GM12873 (cell line): ENCODE results near the gene LMAN1L.

ENCODE experiments used
- TF ChIP-seq, protein P1 (sequence below): IDR thresholded peaks from 2 replicates; pipeline ENCODE4 v1.5.1; 2012; ENCODE audit warnings: low read depth, mild to moderate bottlenecking, moderate library complexity, low read length, control low read depth; ENCODE audit not compliant: insufficient read depth; ENCODE audit errors: missing control alignments

The LMAN1L gene

GRCh38 chr15:74792227-74793016, 20.2 kb upstream of the LMAN1L start:
- TF ChIP-seq, protein P1, sequence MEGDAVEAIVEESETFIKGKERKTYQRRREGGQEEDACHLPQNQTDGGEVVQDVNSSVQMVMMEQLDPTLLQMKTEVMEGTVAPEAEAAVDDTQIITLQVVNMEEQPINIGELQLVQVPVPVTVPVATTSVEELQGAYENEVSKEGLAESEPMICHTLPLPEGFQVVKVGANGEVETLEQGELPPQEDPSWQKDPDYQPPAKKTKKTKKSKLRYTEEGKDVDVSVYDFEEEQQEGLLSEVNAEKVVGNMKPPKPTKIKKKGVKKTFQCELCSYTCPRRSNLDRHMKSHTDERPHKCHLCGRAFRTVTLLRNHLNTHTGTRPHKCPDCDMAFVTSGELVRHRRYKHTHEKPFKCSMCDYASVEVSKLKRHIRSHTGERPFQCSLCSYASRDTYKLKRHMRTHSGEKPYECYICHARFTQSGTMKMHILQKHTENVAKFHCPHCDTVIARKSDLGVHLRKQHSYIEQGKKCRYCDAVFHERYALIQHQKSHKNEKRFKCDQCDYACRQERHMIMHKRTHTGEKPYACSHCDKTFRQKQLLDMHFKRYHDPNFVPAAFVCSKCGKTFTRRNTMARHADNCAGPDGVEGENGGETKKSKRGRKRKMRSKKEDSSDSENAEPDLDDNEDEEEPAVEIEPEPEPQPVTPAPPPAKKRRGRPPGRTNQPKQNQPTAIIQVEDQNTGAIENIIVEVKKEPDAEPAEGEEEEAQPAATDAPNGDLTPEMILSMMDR, result no peak

- TF ChIP-seq, protein P1, result peak; percentile 71
Observed at GRCh38 chr15:74793135-74794028, 19.3 kb upstream of the LMAN1L start.

DNA sequence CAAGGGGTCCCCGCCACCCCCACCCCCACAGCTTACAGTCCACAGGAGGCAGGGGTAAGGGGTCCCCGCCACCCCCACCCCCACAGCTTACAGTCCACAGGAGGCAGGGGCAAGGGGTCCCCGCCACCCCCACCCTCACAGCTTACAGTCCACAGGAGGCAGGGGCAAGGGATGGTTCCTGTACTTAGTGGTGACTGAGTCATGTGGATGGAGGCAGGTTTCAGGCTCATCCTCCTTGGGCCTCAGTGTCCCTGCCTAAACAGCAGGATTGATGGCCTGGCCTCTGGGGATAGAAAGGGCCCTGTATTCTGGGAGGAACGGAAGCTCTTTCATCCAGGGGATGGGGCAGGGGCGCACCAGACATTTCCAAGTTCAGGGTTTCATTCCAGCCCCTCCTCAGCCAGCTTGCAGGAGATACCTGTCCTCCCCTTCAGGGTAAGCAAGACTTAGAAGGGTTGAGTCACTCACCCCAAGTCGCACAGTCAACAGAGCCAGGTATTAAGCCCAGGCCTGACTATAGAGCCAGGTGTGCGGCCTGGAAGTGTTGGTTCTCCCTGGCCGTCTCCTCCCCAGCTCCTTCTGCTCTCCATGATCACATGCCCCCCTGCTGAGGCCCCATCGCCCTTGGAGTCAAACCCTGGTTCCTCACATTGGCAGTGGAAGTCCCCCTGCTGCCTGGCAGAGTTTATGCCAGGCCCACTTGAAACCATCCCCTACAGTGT, 18.2 kb upstream of the LMAN1L start:
- TF ChIP-seq, protein P1, result no peak

DNA sequence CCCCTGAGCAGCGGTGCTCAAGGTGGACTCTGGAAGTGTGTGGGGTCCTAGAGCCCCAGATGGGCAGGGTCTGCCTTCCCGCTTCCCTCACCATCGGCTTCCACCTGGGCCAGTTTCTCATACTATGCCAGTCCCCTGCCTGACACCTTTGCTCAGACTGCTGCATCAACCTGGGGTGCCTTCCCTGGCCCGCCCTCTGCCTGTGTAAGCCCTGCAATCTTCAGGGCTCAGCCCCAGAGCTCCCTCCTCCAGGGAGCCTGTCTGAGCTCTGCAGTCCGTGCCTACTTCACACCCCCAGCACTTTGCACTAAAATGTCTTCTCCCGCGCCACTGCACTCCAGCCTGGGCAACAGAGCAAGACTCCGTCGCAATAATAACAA, 17.7 kb upstream of the LMAN1L start:
- TF ChIP-seq, protein P1, result no peak

- TF ChIP-seq, protein P1, result no peak
Observed at GRCh38 chr15:74795966-74796625, 16.5 kb upstream of the LMAN1L start.

- TF ChIP-seq, protein P1, result peak; percentile 59
Observed at GRCh38 chr15:74798388-74799254, 14.0 kb upstream of the LMAN1L start.
